Liver (tissue), 3 donors: ENCODE results near the gene SLC37A4.

ENCODE experiments used
- ATF3 ChIP-seq: IDR thresholded peaks from 2 replicates; pipeline ENCODE4 v1.6.1; 2016; ENCODE audit warnings: antibody characterized with exemption
- CTCF ChIP-seq: fragments of 150-350 bp; IDR thresholded peaks from 2 replicates; pipeline ENCODE4 v1.5.1; 2017; ENCODE audit warnings: improper control_type of control experiment, low read depth, low read length; ENCODE audit not compliant: missing input control
- FOXA1 ChIP-seq: IDR thresholded peaks from 2 replicates; pipeline ENCODE4 v1.6.1; 2016; ENCODE audit warnings: antibody characterized with exemption
- GABPA ChIP-seq, 2 donors: IDR thresholded peaks in 1 of 2; conservative IDR thresholded peaks in 1 of 2; 2 replicates each; pipeline ENCODE4 v1.6.1; 2016; ENCODE audit warnings: antibody characterized with exemption in 2 of 2, mild to moderate bottlenecking in 1 of 2, moderate library complexity in 1 of 2
- MAX ChIP-seq: IDR thresholded peaks from 2 replicates; pipeline ENCODE4 v1.6.1; 2016; ENCODE audit warnings: antibody characterized with exemption
- RAD21 ChIP-seq, 2 donors: IDR thresholded peaks; 2 replicates each; pipeline ENCODE4 v1.6.1; 2016; ENCODE audit warnings: antibody characterized with exemption in 2 of 2, mild to moderate bottlenecking in 2 of 2
- REST ChIP-seq: IDR thresholded peaks from 2 replicates; pipeline ENCODE4 v1.6.1; 2016; ENCODE audit warnings: antibody characterized with exemption, mild to moderate bottlenecking
- SP1 ChIP-seq: IDR thresholded peaks from 2 replicates; pipeline ENCODE4 v1.6.1; 2018; ENCODE audit warnings: antibody characterized with exemption, mild to moderate bottlenecking
- YY1 ChIP-seq: IDR thresholded peaks from 2 replicates; pipeline ENCODE4 v1.6.1; 2016; ENCODE audit warnings: antibody characterized with exemption, mild to moderate bottlenecking
- donor health status: healthy.
- donor health status: healthy.

GRCh38 chr11:118997627-118998387 lies 32.9 kb downstream of the SLC37A4 start, which contains the start of gene CENATAC:
- TF ChIP-seq REST (no peak), MAX (no peak), CTCF (peak; percentile 18), GABPA (IDR thresholded peaks at IDR 0.05 in 1 of 2, conservative IDR thresholded peaks at IDR 0.05 in 1 of 2) (peak in 1 of 2 donors; percentile 81), YY1 (peak; percentile 92), RAD21 (IDR thresholded peaks at IDR 0.05) (peak; percentile 44 to 56), ATF3 (no peak), SP1 (peak; percentile 33), FOXA1 (no peak)
